Stimulated activated naive CD4-positive, alpha-beta T cell (primary cell): ENCODE results near the gene TWF2.
A peak's percentile ranks its signal among the peaks of the same experiment; 100 is the strongest.

Source experiments
- DNase-seq, 6 experiments: peaks; one replicate each; lab custom pipeline; 2025; lab: John Stamatoyannopoulos, UW

Gene TWF2

GRCh38 chr3:52222319-52223221, 16.4 kb downstream of the TWF2 start:
- no peak for DNase-seq

DNA sequence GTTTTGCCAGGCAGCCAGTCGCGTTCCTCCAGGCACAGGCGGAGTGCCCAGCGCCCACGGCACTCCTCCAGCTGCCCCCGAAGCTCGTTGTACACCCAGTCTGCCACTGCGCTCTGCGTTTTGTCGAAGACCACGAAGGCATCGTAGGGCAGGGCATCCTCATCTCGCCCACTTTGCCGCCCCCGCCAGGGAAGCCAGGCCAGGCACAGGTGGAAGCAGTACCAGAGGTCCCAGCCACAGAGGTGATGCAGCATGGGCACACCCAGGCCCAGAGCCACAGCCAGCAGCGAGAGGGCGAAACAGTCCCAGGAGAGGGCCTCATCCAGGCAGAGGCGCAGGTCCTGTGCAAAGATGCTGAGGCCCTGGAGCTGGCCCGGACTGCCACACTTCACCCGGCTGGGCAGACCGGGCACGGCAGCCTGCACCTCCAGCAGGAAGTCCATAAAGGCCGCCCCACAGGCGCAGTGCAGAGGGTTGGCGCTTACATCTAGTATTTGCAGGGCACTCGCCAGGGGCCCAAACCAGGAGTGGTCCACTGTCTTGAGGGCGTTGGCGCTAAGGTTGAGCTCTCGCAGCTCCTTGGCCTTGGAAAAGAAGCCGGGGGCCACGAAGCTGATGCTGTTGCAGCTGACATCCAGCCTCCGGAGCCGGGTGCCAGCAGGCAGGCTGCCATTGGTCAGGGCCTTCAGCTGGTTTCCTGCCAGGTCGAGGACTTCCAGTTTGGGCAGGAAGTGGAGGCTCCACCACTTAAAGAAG, 17.2 kb downstream of the TWF2 start:
- peak; percentile 30 to 78 (median 62) for DNase-seq

DNA sequence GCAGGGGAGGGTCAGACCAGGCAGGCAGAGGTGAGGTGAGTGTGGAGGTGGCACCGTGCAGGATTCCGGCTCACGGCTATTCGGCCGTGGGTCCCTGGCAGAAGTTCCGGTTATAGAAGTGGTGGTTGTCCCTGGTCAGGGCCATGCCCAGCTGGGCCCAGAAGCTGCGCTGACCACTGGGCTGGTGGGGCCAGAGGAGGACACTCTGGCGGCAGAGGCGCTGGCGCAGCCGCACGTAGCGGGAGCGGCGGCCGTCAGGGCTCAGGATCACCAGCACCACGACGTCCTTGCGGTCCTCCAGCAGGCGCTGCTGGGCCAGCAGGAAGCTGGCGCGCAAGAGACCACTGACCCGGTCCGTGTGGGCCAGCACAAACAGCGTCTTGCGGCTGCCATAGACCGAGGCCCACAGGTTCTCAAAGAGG, 17.8 kb downstream of the TWF2 start:
- no peak for DNase-seq

- peak; percentile 69 to 91 (median 80) for DNase-seq
Observed at GRCh38 chr3:52220380-52221026, 18.5 kb downstream of the TWF2 start.

- no peak for DNase-seq
Observed at GRCh38 chr3:52218937-52219650, 19.9 kb downstream of the TWF2 start.

DNA sequence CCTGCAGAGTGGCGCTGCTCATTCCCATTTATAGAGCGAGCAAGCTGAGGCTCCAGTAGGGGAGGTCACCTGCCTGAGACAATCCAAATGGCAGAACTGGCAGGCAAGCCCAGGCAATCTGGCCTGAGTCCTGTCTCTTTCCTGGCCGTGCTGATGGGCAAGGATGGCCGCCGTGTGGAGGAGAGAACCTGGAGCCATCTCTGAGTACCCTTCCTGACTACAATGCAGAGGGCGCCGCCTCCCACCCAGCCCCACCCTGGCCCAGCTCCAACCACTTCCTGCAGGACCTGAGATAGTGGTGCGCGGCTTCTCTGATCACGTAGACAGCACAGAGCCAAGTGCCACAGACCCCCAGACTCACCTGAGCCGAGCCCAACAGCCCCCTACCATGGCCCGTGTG, 20.5 kb downstream of the TWF2 start:
- DNase-seq: no peak

DNA sequence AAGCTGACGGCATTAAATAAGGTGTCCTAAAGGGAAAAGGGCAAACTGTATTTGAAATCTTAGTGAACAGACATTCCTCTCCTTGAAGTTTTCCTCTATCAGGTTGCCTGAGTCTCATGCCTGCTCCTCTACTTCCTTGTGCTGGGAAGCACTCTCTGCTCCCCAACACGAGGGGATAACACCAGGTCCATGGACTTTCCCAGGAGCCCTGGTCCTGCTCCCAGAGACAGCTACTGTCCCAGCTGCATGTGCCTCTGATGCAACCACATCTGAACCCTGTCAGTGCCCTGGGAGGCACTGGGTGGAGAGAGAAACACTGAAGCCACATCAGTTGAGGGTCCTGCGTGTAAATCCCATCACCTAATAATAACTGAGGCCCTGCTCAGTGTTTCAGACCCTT, 20.9 kb downstream of the TWF2 start:
- no peak for DNase-seq

- DNase-seq: no peak
Observed at GRCh38 chr3:52217409-52217805, 21.6 kb downstream of the TWF2 start.

- DNase-seq: peak in 4 of 6 experiments; percentile 15 to 50 (median 35)
Observed at GRCh38 chr3:52216585-52217408, 22.2 kb downstream of the TWF2 start.

GRCh38 chr3:52215351-52215750, 23.6 kb downstream of the TWF2 start:
- DNase-seq: no peak

- no peak for DNase-seq
Observed at GRCh38 chr3:52213901-52214300, 25.1 kb downstream of the TWF2 start.

- DNase-seq: no peak
Observed at GRCh38 chr3:52213005-52213404, 26.0 kb downstream of the TWF2 start.

DNA sequence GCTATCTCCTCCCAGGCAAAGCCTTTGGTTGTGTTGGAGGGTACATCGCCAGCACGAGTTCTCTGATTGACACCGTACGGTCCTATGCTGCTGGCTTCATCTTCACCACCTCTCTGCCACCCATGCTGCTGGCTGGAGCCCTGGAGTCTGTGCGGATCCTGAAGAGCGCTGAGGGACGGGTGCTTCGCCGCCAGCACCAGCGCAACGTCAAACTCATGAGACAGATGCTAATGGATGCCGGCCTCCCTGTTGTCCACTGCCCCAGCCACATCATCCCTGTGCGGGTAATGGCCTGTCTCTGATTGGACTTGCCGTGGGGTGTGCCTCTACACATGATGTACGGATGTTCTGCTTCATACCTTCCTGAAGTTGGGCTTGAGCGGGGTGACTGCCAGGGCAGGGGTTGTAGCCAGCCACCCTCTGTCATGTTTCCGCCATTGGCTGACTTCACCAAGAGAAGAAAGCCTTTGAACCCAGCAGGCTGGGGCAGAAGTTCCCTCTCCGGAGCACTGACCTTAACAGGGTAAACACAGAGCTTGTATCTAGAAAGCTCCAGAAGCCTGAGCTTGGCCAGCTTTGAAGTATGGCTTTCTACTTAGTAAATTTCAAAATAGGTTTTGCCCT, 27.6 kb downstream of the TWF2 start:
- no peak for DNase-seq

- no peak for DNase-seq
Observed at GRCh38 chr3:52210550-52211046, 28.4 kb downstream of the TWF2 start.

GRCh38 chr3:52210037-52210436, 28.9 kb downstream of the TWF2 start:
- DNase-seq: no peak

- no peak for DNase-seq
Observed at GRCh38 chr3:52208556-52208955, 30.4 kb downstream of the TWF2 start.

GRCh38 chr3:52205727-52206372, 33.1 kb downstream of the TWF2 start:
- DNase-seq: no peak

DNA sequence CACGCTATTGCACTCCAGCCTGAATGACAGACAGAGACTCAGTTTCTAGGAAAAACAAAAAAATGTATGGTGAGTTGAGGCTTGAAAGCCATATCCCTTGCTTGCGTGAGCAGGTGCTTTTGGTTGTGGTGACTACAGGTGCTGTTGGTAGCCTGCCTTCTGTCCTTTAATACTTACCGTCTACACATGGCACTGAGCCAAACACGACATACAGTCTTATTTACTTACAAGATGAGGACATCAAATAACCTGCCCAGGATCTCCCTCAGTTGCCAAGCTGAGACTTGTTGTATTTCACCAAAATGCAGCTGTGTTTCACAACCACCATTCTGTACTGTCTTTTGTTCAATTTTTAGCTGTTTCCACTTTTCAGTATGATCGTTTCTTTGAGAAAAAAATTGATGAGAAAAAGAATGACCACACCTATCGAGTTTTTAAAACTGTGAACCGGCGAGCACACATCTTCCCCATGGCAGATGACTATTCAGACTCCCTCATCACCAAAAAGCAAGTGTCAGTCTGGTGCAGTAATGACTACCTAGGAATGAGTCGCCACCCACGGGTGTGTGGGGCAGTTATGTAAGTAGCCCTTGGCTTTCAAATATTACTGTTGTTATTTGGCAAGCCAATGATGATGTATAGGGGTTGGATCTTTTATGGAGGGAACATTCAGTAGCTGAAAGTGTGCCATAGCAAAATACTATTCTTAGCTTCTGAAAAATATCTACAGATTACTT, 34.5 kb downstream of the TWF2 start:
- DNase-seq: no peak

DNA sequence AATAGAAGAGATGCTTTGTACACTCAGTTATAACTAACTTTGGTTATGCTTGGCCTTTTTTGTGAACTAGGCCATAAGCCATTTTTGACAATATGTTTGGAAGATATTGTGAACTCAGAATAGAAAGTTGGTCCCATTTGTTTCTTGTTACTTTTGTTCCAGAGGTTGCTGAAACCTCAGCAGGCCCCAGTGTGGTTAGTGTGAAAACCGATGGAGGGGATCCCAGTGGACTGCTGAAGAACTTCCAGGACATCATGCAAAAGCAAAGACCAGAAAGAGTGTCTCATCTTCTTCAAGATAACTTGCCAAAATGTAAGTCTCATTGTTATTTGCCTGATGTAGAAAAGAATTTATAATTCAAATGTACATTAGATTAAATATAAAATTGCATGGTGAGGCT, 35.3 kb downstream of the TWF2 start:
- DNase-seq: no peak
